Measurements from ENCODE around the gene ELAVL3.
"Not testable (repeated sequence)": the region's sequence is repeated elsewhere in the genome, so short reads cannot be mapped to it uniquely, and the experiment has no call there.

The ELAVL3 gene

GRCh38 chr19:11435057-11435832, 45.6 kb downstream of the ELAVL3 start, which contains the start of the genes ODAD3 and PRKCSH:
ODAD3 (minus strand) TSS chr19:11435121; CDS start chr19:11435016, 105 bp downstream.
PRKCSH (plus strand) TSS chr19:11435635; CDS start chr19:11436118, 483 bp downstream.
- peak; percentile 99 for DNase-seq

- no peak for DNase-seq
Observed at GRCh38 chr19:11434703-11435056, 46.2 kb downstream of the ELAVL3 start.

GRCh38 chr19:11433526-11433925, 47.3 kb downstream of the ELAVL3 start:
- not testable (repeated sequence) for DNase-seq

GRCh38 chr19:11426656-11427055, 54.2 kb downstream of the ELAVL3 start:
- DNase-seq, result no peak

- no peak for DNase-seq
Observed at GRCh38 chr19:11425719-11426457, 55.0 kb downstream of the ELAVL3 start.

GRCh38 chr19:11423791-11424181, 57.1 kb downstream of the ELAVL3 start:
- DNase-seq, result no peak

- no peak for DNase-seq
Observed at GRCh38 chr19:11423164-11423790, 57.6 kb downstream of the ELAVL3 start.

- peak; percentile 38 for DNase-seq
Observed at GRCh38 chr19:11422163-11423065, 58.4 kb downstream of the ELAVL3 start.

GRCh38 chr19:11421371-11422098, 59.3 kb downstream of the ELAVL3 start:
- no peak for DNase-seq

GRCh38 chr19:11420429-11421370, 60.1 kb downstream of the ELAVL3 start:
- no peak for DNase-seq

GRCh38 chr19:11418549-11419506, 62.0 kb downstream of the ELAVL3 start, which contains the start of gene RGL3:
RGL3 (minus strand) TSS chr19:11419314; CDS start chr19:11419278, 36 bp downstream.
- peak; percentile 69 for DNase-seq

- no peak for DNase-seq
Observed at GRCh38 chr19:11418094-11418548, 62.7 kb downstream of the ELAVL3 start.

- DNase-seq, result no peak
Observed at GRCh38 chr19:11416346-11417052, 64.3 kb downstream of the ELAVL3 start.

GRCh38 chr19:11414544-11414943, 66.3 kb downstream of the ELAVL3 start:
- peak; percentile 81 for DNase-seq

- DNase-seq, result no peak
Observed at GRCh38 chr19:11410682-11411081, 70.2 kb downstream of the ELAVL3 start.

GRCh38 chr19:11408591-11408990, 72.3 kb downstream of the ELAVL3 start:
- no peak for DNase-seq

GRCh38 chr19:11406703-11407236, 74.1 kb downstream of the ELAVL3 start:
- not testable (repeated sequence) for DNase-seq
